Activated B cell treated with CpG ODN at 0.5 μM for 24 hours (primary cell): Measurements from ENCODE around the gene SCGN. TPM values are rescaled to one million over a fixed set of nuclear protein-coding genes. Genes with fewer than 3 reads are reported as not detected.

ENCODE experiments used
- ATAC-seq: fragments of 200-7000 bp; cut with Tn5 transposase; one replicate; pipeline ENCODE4 v1.10.0; 2021; ENCODE audit warnings: low read depth, mild to moderate bottlenecking, moderate library complexity
- CTCF ChIA-PET: fragments of 350-600 bp; sonication (Branson Sonifier 250); formaldehyde crosslinking; loops from one replicate; lab custom pipeline; 2021; ENCODE audit warnings: antibody characterized with exemption; lab: Charles Lee
- POLR2A ChIA-PET: fragments of 350-600 bp; sonication (Branson Sonifier 250); formaldehyde crosslinking; loops from one replicate; lab custom pipeline; 2021; ENCODE audit warnings: antibody characterized with exemption; lab: Charles Lee
- DNase-seq: peaks from one replicate; pipeline ENCODE4 v3.0.0; 2022
- H3K27ac Mint-ChIP-seq: one replicate; pipeline ENCODE4 v1.8.0; 2020; ENCODE audit warnings: mixed read lengths
- H3K27me3 Mint-ChIP-seq: one replicate; pipeline ENCODE4 v1.8.0; 2021; ENCODE audit warnings: mixed read lengths
- H3K36me3 Mint-ChIP-seq: one replicate; pipeline ENCODE4 v1.8.0; 2021; ENCODE audit warnings: low read depth, mixed read lengths
- H3K4me1 Mint-ChIP-seq: one replicate; pipeline ENCODE4 v1.8.0; 2021; ENCODE audit warnings: mixed read lengths
- H3K4me3 Mint-ChIP-seq: one replicate; pipeline ENCODE4 v1.8.0; 2020; ENCODE audit warnings: mild to moderate bottlenecking, mixed read lengths
- H3K9me3 Mint-ChIP-seq: one replicate; pipeline ENCODE4 v1.8.0; 2020; ENCODE audit warnings: mixed read lengths
- intact Hi-C: fragments of 100-400 bp; cut with micrococcal nuclease; formaldehyde crosslinking; loops from one replicate; pipeline ENCODE4 v1.15.1; 2024
- total RNA-seq: library from RNA; stranded (reverse); gene quantifications from 2 replicates; pipeline ENCODE4 v1.2.3, GENCODE V29; 2022
- TF ChIP-seq, protein P1 (sequence below): fragments of 200-600 bp; IDR thresholded peaks from one replicate; pipeline ENCODE4 v1.8.0; 2022; ENCODE audit warnings: antibody characterized with exemption, mild to moderate bottlenecking

The SCGN gene
- total RNA-seq, 1 donor from 2014 or later, result not detected

DNA sequence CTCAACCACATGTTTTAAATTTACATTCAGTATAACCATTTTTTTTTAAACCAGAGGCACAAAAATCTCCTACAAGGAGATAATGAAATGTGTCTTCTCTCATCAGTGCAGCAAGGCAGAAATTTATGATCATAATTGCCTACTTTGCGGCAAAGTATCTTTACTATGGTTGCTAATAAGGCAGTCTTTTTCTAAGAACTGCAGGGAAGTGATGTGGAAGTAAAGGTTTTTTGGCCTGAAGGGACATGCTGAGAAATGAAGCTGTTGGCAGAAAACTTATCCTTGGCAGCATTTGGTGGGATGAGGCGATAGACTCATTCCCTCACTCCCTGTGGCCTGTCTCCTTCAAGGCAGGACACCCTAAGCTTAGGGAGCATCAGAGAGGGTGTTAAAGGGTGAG lies 48.7 kb downstream of the SCGN start:
- ChIA-PET CTCF (no interaction called here), POLR2A (no interaction called here)
- Mint-ChIP-seq H3K4me1 (no peaks in the 10 kb centered on the region), H3K36me3 (no peaks in the 10 kb centered on the region), H3K4me3 (no peak overlapping the region), H3K27ac (no peak overlapping the region), H3K27me3 (peaks cover 17% of the 10 kb centered on the region), H3K9me3 (no peaks in the 10 kb centered on the region)
- ATAC-seq, result no peak
- DNase-seq, result no peak
- intact Hi-C loops, result no loop called here
- TF ChIP-seq, protein P1, sequence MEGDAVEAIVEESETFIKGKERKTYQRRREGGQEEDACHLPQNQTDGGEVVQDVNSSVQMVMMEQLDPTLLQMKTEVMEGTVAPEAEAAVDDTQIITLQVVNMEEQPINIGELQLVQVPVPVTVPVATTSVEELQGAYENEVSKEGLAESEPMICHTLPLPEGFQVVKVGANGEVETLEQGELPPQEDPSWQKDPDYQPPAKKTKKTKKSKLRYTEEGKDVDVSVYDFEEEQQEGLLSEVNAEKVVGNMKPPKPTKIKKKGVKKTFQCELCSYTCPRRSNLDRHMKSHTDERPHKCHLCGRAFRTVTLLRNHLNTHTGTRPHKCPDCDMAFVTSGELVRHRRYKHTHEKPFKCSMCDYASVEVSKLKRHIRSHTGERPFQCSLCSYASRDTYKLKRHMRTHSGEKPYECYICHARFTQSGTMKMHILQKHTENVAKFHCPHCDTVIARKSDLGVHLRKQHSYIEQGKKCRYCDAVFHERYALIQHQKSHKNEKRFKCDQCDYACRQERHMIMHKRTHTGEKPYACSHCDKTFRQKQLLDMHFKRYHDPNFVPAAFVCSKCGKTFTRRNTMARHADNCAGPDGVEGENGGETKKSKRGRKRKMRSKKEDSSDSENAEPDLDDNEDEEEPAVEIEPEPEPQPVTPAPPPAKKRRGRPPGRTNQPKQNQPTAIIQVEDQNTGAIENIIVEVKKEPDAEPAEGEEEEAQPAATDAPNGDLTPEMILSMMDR, result no peak

- DNase-seq (no peak), ATAC-seq (no peak)
- POLR2A ChIA-PET, result no interaction called here
- Mint-ChIP-seq H3K9me3 (no peaks in the 10 kb centered on the region), H3K4me1 (no peaks in the 10 kb centered on the region), H3K36me3 (no peaks in the 10 kb centered on the region), H3K27me3 (peaks cover 19% of the 10 kb centered on the region), H3K27ac (no peak overlapping the region), H3K4me3 (no peak overlapping the region)
- intact Hi-C loops, result no loop called here
- TF ChIP-seq, protein P1, result no peak
- CTCF ChIA-PET, result no interaction called here
Observed at GRCh38 chr6:25701807-25702206, 49.8 kb downstream of the SCGN start.

DNA sequence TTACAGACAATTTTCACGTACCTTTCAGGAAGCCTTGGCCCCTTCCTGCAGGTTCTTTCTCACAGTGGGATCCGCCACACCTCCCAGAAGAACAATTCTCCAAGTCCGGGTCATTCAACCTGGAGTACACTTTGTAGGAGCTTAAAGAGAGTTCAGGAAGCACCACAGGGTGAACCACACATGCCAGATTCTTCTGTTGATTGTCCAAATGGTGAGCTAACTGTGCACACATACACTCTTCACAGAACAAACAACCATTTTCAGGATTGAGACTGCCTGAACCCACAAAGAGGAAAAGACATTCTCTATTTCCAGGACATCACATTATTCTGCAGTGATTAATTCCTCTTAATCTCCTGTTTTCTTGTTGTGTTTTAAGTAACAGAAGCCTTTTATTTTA lies 51.0 kb downstream of the SCGN start:
- CTCF ChIA-PET, result no interaction called here
- no peak overlapping the region for H3K4me3 Mint-ChIP-seq
- H3K9me3 Mint-ChIP-seq, result no peaks in the 10 kb centered on the region
- POLR2A ChIA-PET, result interaction anchor here (0.5 kb wide), 1 partner anchor 284 kb away, joined by 3 read pairs; no protein-coding TSS in a partner anchor
- TF ChIP-seq, protein P1, result no peak
- ATAC-seq, result no peak
- H3K4me1 Mint-ChIP-seq, result no peaks in the 10 kb centered on the region
- no peak overlapping the region for H3K27ac Mint-ChIP-seq
- peaks cover 23% of the 10 kb centered on the region for H3K27me3 Mint-ChIP-seq
- DNase-seq, result no peak
- intact Hi-C loops, result no loop called here
- no peaks in the 10 kb centered on the region for H3K36me3 Mint-ChIP-seq

DNA sequence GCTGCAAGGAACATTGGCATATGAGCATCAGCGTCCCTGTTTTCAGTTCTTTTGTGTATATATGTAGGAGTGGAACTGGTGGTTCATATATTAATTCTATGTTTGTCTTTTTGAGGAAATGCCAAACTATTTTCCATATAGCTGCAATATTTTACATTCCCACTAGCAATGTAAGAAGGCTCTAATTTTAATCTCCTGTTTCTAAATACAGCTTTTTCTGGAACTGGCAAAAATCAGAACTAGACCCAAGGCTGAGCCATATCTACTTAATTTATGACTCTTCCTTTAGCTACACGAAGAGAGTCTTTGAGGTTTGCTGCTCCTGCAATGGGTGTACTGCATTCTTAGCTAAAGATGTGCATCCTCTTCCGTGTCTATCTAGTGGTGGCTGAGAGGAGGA lies 52.0 kb downstream of the SCGN start:
- H3K4me1 Mint-ChIP-seq, result no peaks in the 10 kb centered on the region
- CTCF ChIA-PET, result interaction anchor here (1.0 kb wide), 1 partner anchor 16 kb away, joined by 3 read pairs; no protein-coding TSS in a partner anchor
- no peak for DNase-seq
- no peaks in the 10 kb centered on the region for H3K9me3 Mint-ChIP-seq
- POLR2A ChIA-PET, result no interaction called here
- TF ChIP-seq, protein P1, result no peak
- no peak for ATAC-seq
- intact Hi-C loops, result no loop called here
- H3K27ac Mint-ChIP-seq, result no peak overlapping the region
- H3K27me3 Mint-ChIP-seq, result peaks cover 23% of the 10 kb centered on the region
- H3K36me3 Mint-ChIP-seq, result no peaks in the 10 kb centered on the region
- no peak overlapping the region for H3K4me3 Mint-ChIP-seq

- Mint-ChIP-seq H3K9me3 (no peaks in the 10 kb centered on the region), H3K4me1 (no peaks in the 10 kb centered on the region), H3K4me3 (no peak overlapping the region), H3K36me3 (no peaks in the 10 kb centered on the region), H3K27me3 (peaks cover 23% of the 10 kb centered on the region), H3K27ac (no peak overlapping the region)
- intact Hi-C loops, result no loop called here
- DNase-seq, result no peak
- TF ChIP-seq, protein P1, result no peak
- ChIA-PET POLR2A (no interaction called here), CTCF (interaction anchor here (1.4 to 1.6 kb wide), 2 partner anchors 12 to 14 kb away, joined by 4 read pairs; no protein-coding TSS in a partner anchor)
- ATAC-seq, result no peak
Observed at GRCh38 chr6:25706314-25707014, 54.4 kb downstream of the SCGN start.
